Daoy (cell line): ENCODE results near the gene RAB36. TPM values are rescaled to one million over a fixed set of nuclear protein-coding genes. Genes with fewer than 3 reads are reported as not detected.

Experiments used
- DNase-seq: peaks from one replicate; pipeline ENCODE4 v3.0.0-alpha.2; 2015; ENCODE audit warnings: low read depth
- total RNA-seq: library from RNA; depleted of rRNA; stranded (reverse); fragments of >200 nt; shearing (Covaris generic); gene quantifications from 2 replicates; pipeline ENCODE4 v1.2.3, GENCODE V29; 2014; rRNA removed

Gene RAB36
- total RNA-seq: 1.0 and 2.2 TPM in 2 replicates

- DNase-seq: peak; percentile 98
Measured at GRCh38 chr22:23144932-23145877, at the start of gene RAB36. RAB36 (plus strand) TSS chr22:23145477; CDS start chr22:23146617, 1,140 bp downstream.

GRCh38 chr22:23095733-23096342 lies 49.4 kb upstream of the RAB36 start:
- DNase-seq: no peak

- DNase-seq: no peak
Measured at GRCh38 chr22:23097412-23098229, 47.7 kb upstream of the RAB36 start.

GRCh38 chr22:23098230-23098705 lies 47.0 kb upstream of the RAB36 start:
- no peak for DNase-seq

- peak; percentile 19 for DNase-seq
Measured at GRCh38 chr22:23098718-23099530, 46.4 kb upstream of the RAB36 start.

GRCh38 chr22:23099531-23099804 lies 45.8 kb upstream of the RAB36 start:
- no peak for DNase-seq

- DNase-seq: no peak
Measured at GRCh38 chr22:23100124-23100801, 45.0 kb upstream of the RAB36 start.

GRCh38 chr22:23101524-23101923 lies 43.8 kb upstream of the RAB36 start:
- DNase-seq: no peak

- DNase-seq: no peak
Measured at GRCh38 chr22:23102002-23102655, 43.1 kb upstream of the RAB36 start.

GRCh38 chr22:23102776-23103175 lies 42.5 kb upstream of the RAB36 start:
- no peak for DNase-seq

- DNase-seq: no peak
Measured at GRCh38 chr22:23103199-23103954, 41.9 kb upstream of the RAB36 start.

- no peak for DNase-seq
Measured at GRCh38 chr22:23104187-23104971, 40.9 kb upstream of the RAB36 start.

- DNase-seq: no peak
Measured at GRCh38 chr22:23105304-23105703, 40.0 kb upstream of the RAB36 start.

GRCh38 chr22:23105919-23106318 lies 39.4 kb upstream of the RAB36 start:
- DNase-seq: no peak

GRCh38 chr22:23106344-23106743 lies 38.9 kb upstream of the RAB36 start:
- no peak for DNase-seq

- no peak for DNase-seq
Measured at GRCh38 chr22:23106906-23107367, 38.3 kb upstream of the RAB36 start.

- no peak for DNase-seq
Measured at GRCh38 chr22:23107487-23108248, 37.6 kb upstream of the RAB36 start.
